ENCODE data around the gene DMTF1. TPM values are rescaled to one million over a fixed set of nuclear protein-coding genes. Genes with fewer than 3 reads are reported as not detected.

DMTF1 gene
- total RNA-seq, 2 experiments from 2014 or later = 68.0 to 69.3 TPM

DNA sequence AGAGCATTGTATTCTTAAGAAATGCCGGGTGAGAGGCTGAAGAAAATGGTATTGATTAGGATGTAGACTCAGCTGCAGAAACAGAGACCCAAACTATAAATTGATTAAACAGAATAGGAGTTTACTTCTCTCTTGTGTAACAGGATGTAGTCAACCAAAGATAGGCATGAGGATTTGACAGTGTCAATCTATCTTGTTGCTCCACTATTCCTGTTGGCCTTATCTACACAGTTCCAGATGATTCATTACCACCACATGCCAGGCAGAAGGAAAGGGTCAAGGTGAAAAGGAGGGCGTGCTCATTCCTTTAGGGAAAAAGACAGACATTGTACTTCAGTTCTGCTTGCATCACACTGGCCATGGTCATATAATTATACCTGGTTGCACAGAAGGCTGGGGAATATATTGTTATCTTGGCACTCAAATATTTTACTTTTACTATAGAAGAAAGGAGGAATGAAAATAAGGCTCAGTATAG, 11.9 kb upstream of the DMTF1 start:
- CTCF ChIA-PET = no interaction called here
- POLR2A ChIA-PET = no interaction called here

- ChIA-PET CTCF (no interaction called here), POLR2A (interaction anchor here (0.6 kb wide), 1 partner anchor 8 kb away, joined by 3 read pairs; the partner anchor contains the start of gene DMTF1)
Observed at GRCh38 chr7:87144173-87144657, 8.0 kb upstream of the DMTF1 start.

DNA sequence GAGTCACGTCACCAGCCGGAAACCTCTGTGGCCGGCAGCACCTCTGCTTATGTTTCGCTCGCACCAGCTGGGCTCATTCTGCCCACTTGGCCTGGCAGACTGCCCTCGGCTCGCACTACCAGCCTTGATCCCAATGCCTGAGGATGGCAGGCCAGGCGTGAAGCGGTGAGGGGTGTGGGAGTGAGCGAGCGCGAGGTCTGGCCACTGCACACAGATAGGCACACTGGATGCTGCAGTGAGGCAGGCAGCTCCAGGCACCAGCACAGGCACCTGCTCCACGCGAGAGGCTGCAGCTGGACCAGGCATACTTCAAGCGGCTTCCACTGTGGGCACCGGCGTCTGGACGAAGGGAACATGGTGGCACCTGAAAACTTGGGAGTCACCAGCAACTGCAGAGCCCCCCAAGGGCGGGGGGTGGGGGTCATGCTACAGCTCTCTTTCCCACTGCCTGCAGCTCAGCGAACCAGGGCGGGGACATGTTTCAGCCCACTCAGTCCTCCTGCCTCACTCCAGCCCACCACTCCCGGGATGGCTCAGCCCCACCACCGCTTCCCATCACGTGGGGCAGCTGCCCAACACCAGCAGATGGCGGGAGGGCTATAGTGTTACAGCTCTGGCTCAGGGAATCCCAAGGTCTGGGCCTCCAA, 5.4 kb upstream of the DMTF1 start:
- CTCF ChIA-PET = interaction anchor here (0.9 kb wide), 1 partner anchor 220 kb away, joined by 3 read pairs; no protein-coding TSS in a partner anchor
- POLR2A ChIA-PET = no interaction called here

GRCh38 chr7:87147500-87147899, 4.8 kb upstream of the DMTF1 start:
- POLR2A ChIA-PET = no interaction called here
- CTCF ChIA-PET = interaction anchor here (0.9 to 1.1 kb wide), 2 partner anchors 209 to 220 kb away, joined by 3 read pairs; no protein-coding TSS in a partner anchor

GRCh38 chr7:87148332-87148955, 3.8 kb upstream of the DMTF1 start:
- CTCF ChIA-PET = interaction anchor here (0.6 to 2.0 kb wide), 13 partner anchors 19 to 224 kb away, joined by 3 to 6 read pairs (median 3); partner anchors contain the start of gene ELAPOR2
- POLR2A ChIA-PET = no interaction called here

- CTCF ChIA-PET = interaction anchor here (0.7 to 1.9 kb wide), 4 partner anchors 12 to 224 kb away, joined by 3 to 8 read pairs (median 6); partner anchors contain the start of gene TMEM243
- POLR2A ChIA-PET = interaction anchor here (1.4 to 4.6 kb wide), 2 partner anchors 68 to 224 kb away, joined by 4 to 67 read pairs; partner anchors contain the start of gene TMEM243
Observed at GRCh38 chr7:87151002-87151728, 1.1 kb upstream of the DMTF1 start.

- ChIA-PET POLR2A (interaction anchor here (0.6 to 4.6 kb wide), 8 partner anchors 7 to 449 kb away, joined by 3 to 67 read pairs (median 4); partner anchors contain the start of genes ABCB1, ELAPOR2 and TMEM243), CTCF (interaction anchor here (1.4 to 1.9 kb wide), 3 partner anchors 66 to 225 kb away, joined by 8 read pairs; partner anchors contain the start of gene TMEM243)
Observed at GRCh38 chr7:87151729-87152111, 533 bp upstream of the DMTF1 start.

DNA sequence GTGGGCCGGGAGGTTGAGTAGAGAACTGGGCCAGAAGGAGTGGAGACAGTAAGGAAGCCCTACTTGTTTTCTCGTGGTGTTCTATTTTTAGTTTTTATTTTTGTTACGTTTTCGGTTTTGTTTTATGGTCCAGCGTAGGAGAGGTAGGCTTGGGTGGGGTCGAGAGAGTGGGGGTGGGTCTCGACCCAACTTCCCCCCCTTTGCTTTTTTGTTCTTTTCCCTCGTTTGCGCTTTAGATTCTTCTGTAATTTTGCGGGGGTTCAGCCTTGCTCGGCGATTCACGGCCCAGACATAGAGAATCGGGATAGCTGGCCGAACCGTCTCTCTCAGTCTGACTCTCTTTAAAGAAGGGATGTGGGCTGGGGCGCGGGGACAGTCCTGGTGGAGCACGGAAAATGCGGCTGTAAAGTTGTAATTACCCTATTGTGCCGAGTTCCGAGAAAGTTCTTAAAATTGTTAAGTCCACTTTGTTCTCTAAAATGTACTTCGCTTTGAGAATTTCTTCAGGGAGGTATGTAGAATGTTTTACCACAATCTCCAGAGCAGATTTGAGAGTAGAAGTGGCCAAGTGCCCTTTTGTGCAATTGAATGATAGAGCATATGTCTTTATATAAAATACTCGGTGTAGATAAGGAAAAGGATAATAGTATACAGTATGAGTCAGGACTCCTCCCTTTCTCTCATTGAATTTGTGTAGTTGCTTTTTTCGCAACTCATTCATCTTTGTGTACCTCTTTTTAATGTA, 816 bp downstream of the DMTF1 start:
- ChIA-PET POLR2A (interaction anchor here (0.6 to 4.6 kb wide), 12 partner anchors 16 to 448 kb away, joined by 3 to 67 read pairs (median 4); partner anchors contain the start of genes ABCB1, ELAPOR2 and TMEM243), CTCF (interaction anchor here (1.0 to 1.9 kb wide), 4 partner anchors 11 to 226 kb away, joined by 8 read pairs; partner anchors contain the start of gene TMEM243)

GRCh38 chr7:87154166-87154565, 1.9 kb downstream of the DMTF1 start:
- ChIA-PET POLR2A (interaction anchor here (4.6 kb wide), 1 partner anchor 65 kb away, joined by 67 read pairs; the partner anchor contains the start of gene TMEM243), CTCF (interaction anchor here (0.7 to 1.3 kb wide), 2 partner anchors 28 to 70 kb away, joined by 3 read pairs; no protein-coding TSS in a partner anchor)

- ChIA-PET CTCF (interaction anchor here (1.3 kb wide), 1 partner anchor 70 kb away, joined by 3 read pairs; no protein-coding TSS in a partner anchor), POLR2A (interaction anchor here (4.6 kb wide), 1 partner anchor 65 kb away, joined by 67 read pairs; the partner anchor contains the start of gene TMEM243)
Observed at GRCh38 chr7:87154569-87154968, 2.3 kb downstream of the DMTF1 start.

- POLR2A ChIA-PET = interaction anchor here (0.6 to 0.9 kb wide), 2 partner anchors 37 to 63 kb away, joined by 3 read pairs; no protein-coding TSS in a partner anchor
- CTCF ChIA-PET = no interaction called here
Observed at GRCh38 chr7:87155788-87156187, 3.5 kb downstream of the DMTF1 start.

DNA sequence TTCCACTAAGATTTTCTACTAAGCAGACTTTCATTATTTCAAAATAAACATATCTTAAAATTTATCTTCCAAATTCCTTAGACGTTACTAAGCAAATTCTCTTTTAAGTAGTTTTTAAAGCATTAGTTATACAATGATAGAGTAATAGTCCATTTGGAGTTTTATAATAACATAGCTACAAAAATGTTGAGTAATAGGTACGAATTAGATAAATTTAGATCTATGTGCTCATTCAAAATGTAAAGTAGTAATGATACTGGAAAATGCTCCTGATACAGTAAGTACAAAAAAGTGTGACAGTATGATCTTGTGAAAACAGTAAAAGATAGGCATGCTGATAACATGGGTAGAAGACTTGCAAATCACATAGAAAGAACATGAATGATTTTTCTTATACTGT, 4.5 kb downstream of the DMTF1 start:
- ChIA-PET POLR2A (no interaction called here), CTCF (no interaction called here)

GRCh38 chr7:87159538-87159937, 7.3 kb downstream of the DMTF1 start:
- ChIA-PET POLR2A (no interaction called here), CTCF (no interaction called here)

GRCh38 chr7:87164433-87164832, 12.2 kb downstream of the DMTF1 start:
- POLR2A ChIA-PET = no interaction called here
- CTCF ChIA-PET = interaction anchor here (1.1 kb wide), 1 partner anchor 12 kb away, joined by 8 read pairs; the partner anchor contains the start of gene DMTF1

GRCh38 chr7:87170828-87171227, 18.6 kb downstream of the DMTF1 start:
- CTCF ChIA-PET = interaction anchor here (1.1 kb wide), 1 partner anchor 50 kb away, joined by 3 read pairs; no protein-coding TSS in a partner anchor
- POLR2A ChIA-PET = interaction anchor here (1.8 kb wide), 1 partner anchor 18 kb away, joined by 4 read pairs; the partner anchor contains the start of gene DMTF1

- CTCF ChIA-PET = interaction anchor here (1.1 kb wide), 1 partner anchor 49 kb away, joined by 3 read pairs; no protein-coding TSS in a partner anchor
- POLR2A ChIA-PET = interaction anchor here (1.8 kb wide), 1 partner anchor 19 kb away, joined by 4 read pairs; the partner anchor contains the start of gene DMTF1
Observed at GRCh38 chr7:87171282-87171934, 19.2 kb downstream of the DMTF1 start.

DNA sequence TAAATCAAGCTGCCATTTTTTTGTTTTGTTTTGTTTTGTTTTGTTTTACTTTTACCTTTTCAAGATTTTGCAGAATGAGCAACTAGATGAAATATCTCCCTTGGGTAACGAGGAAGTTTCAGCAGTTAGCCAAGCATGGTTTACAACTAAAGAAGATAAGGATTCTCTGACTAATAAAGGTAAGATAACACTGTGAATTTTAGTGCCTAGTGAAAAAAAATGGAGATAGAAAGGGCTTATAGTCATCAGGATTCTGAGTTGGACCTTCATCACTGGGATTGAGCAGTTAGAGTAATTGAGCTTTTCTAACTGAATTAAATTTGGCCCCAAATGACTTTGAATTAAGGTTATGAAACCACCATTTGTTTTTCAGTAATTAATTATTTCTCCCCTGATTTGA, 21.2 kb downstream of the DMTF1 start:
- CTCF ChIA-PET = no interaction called here
- POLR2A ChIA-PET = interaction anchor here (1.7 kb wide), 1 partner anchor 21 kb away, joined by 5 read pairs; the partner anchor contains the start of gene DMTF1

DNA sequence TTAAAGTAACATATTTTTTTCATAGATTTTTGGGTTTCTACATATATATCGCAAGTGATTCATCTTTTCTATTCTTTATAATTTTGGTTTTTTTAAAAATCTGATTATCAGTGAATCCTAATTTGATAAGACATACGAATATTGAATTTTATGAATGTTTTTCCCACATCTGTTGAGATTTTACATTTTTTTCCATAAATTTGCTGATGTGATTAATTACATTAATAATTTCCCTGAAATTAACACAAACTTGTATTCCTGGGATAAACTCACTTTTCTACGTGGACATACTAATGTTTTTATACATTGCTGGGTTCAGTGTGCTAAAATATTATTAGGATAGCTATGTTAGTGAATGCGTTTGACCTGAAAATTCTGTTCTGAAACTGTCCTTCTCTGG, 26.1 kb downstream of the DMTF1 start:
- CTCF ChIA-PET = no interaction called here
- POLR2A ChIA-PET = no interaction called here
